Muscle layer of colon (tissue), 2 donors: Measurements from ENCODE around the gene ANKS1B.

ENCODE experiments used
- H3K27ac ChIP-seq: one replicate; pipeline ENCODE4 v1.7.0; 2013; ENCODE audit warnings: low read depth, mild to moderate bottlenecking, low read length, moderate library complexity
- H3K27me3 ChIP-seq, 2 donors: one replicate each; pipeline ENCODE4 v1.7.0; 2013; ENCODE audit warnings: low read length in 2 of 2, mild to moderate bottlenecking in 2 of 2; ENCODE audit not compliant: insufficient read depth in 2 of 2, control insufficient read depth in 1 of 2
- H3K36me3 ChIP-seq: one replicate; pipeline ENCODE4 v1.7.0; 2013; ENCODE audit warnings: mild to moderate bottlenecking, low read length; ENCODE audit not compliant: insufficient read depth
- H3K4me1 ChIP-seq: one replicate; pipeline ENCODE4 v1.7.0; 2013; ENCODE audit warnings: mild to moderate bottlenecking, low read length; ENCODE audit not compliant: insufficient read depth
- H3K4me3 ChIP-seq, 2 donors: one replicate each; pipeline ENCODE4 v1.7.0; 2013; ENCODE audit warnings: low read length in 2 of 2, low read depth in 1 of 2, mild to moderate bottlenecking in 1 of 2, moderate library complexity in 1 of 2
- H3K9ac ChIP-seq: one replicate; pipeline ENCODE4 v1.7.0; 2013; ENCODE audit warnings: low read length
- H3K9me3 ChIP-seq: one replicate; pipeline ENCODE4 v1.7.0; 2013; ENCODE audit warnings: mild to moderate bottlenecking, low read length
- donor health status: abdominal sarcoma.
- donor health status: Adenocarcinoma of cecum.

Gene ANKS1B

GRCh38 chr12:99108924-99109323 lies 875.8 kb downstream of the ANKS1B start:
- Histone ChIP-seq H3K4me3 (no peak overlapping the region), H3K4me1 (no peaks in the 10 kb centered on the region), H3K36me3 (no peaks in the 10 kb centered on the region), H3K9ac (no peak overlapping the region), H3K9me3 (no peaks in the 10 kb centered on the region), H3K27me3 (no peaks in the 10 kb centered on the region), H3K27ac (no peak overlapping the region)

GRCh38 chr12:99099786-99100185 lies 885.0 kb downstream of the ANKS1B start:
- no peak overlapping the region for H3K27ac ChIP-seq
- no peaks in the 10 kb centered on the region for H3K4me1 ChIP-seq
- no peak overlapping the region for H3K9ac ChIP-seq
- H3K36me3 ChIP-seq = no peaks in the 10 kb centered on the region
- H3K4me3 ChIP-seq = no peak overlapping the region
- H3K9me3 ChIP-seq = no peaks in the 10 kb centered on the region
- no peaks in the 10 kb centered on the region for H3K27me3 ChIP-seq

DNA sequence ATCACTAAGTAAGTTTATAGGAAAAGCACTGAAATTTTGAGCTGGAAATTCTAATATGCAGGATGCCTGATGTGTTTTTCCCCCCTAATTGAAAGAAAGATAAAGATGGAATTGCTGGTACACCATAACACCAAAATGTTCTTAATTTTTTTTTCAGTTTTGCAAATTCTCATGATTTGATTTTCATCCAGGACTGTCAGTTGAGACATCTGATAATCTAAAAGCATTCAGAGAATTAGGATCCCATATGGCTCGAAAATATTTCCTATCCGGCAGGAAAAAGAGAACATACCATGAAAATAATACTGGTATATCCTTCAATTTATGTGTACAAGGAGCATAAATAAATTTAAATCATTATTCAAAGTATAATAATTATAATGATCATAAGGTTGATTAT lies 887.6 kb downstream of the ANKS1B start:
- Histone ChIP-seq H3K9ac (no peak overlapping the region), H3K27ac (no peak overlapping the region), H3K4me3 (no peak overlapping the region), H3K4me1 (no peaks in the 10 kb centered on the region), H3K36me3 (no peaks in the 10 kb centered on the region), H3K9me3 (no peaks in the 10 kb centered on the region), H3K27me3 (no peaks in the 10 kb centered on the region)

- Histone ChIP-seq H3K27ac (no peak overlapping the region), H3K36me3 (no peaks in the 10 kb centered on the region), H3K27me3 (no peaks in the 10 kb centered on the region), H3K4me3 (no peak overlapping the region), H3K4me1 (no peaks in the 10 kb centered on the region), H3K9me3 (no peaks in the 10 kb centered on the region), H3K9ac (no peak overlapping the region)
These were observed 891.6 kb downstream of the ANKS1B start for GRCh38 chr12:99093166-99093565.

GRCh38 chr12:99092100-99092851 lies 892.5 kb downstream of the ANKS1B start:
- Histone ChIP-seq H3K9ac (no peak overlapping the region), H3K27ac (no peak overlapping the region), H3K4me3 (no peak overlapping the region), H3K9me3 (no peaks in the 10 kb centered on the region), H3K36me3 (no peaks in the 10 kb centered on the region), H3K27me3 (no peaks in the 10 kb centered on the region), H3K4me1 (no peaks in the 10 kb centered on the region)

DNA sequence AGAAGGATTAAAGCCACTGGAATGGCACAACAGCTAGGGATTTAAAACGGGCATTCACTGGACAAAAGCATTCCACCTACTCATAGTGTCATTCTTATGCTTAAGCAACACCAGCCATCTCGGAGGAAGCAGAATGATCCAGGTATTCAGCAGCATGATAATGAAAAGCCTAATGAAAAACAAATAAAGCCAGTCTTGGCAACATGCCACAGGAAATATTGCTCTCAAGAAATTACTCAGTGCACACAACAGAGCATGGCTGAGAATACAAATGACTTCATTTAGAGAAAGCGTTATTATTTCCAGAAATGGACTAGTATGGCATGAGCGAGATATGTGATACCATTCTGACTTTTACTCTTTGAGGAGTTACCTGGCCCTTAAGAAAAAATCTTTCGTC lies 897.5 kb downstream of the ANKS1B start:
- Histone ChIP-seq H3K9me3 (no peaks in the 10 kb centered on the region), H3K36me3 (no peaks in the 10 kb centered on the region), H3K27ac (no peak overlapping the region), H3K27me3 (no peaks in the 10 kb centered on the region), H3K4me3 (no peak overlapping the region), H3K9ac (no peak overlapping the region), H3K4me1 (no peaks in the 10 kb centered on the region)

GRCh38 chr12:99079811-99080210 lies 904.9 kb downstream of the ANKS1B start:
- Histone ChIP-seq H3K9ac (no peak overlapping the region), H3K27ac (no peak overlapping the region), H3K27me3 (no peaks in the 10 kb centered on the region), H3K4me3 (no peak overlapping the region), H3K4me1 (no peaks in the 10 kb centered on the region), H3K9me3 (no peaks in the 10 kb centered on the region), H3K36me3 (no peaks in the 10 kb centered on the region)

- Histone ChIP-seq H3K4me3 (no peak overlapping the region), H3K36me3 (no peaks in the 10 kb centered on the region), H3K27me3 (no peaks in the 10 kb centered on the region), H3K9ac (no peak overlapping the region), H3K4me1 (no peaks in the 10 kb centered on the region), H3K9me3 (no peaks in the 10 kb centered on the region), H3K27ac (no peak overlapping the region)
These were observed 915.6 kb downstream of the ANKS1B start for GRCh38 chr12:99068993-99069747.

DNA sequence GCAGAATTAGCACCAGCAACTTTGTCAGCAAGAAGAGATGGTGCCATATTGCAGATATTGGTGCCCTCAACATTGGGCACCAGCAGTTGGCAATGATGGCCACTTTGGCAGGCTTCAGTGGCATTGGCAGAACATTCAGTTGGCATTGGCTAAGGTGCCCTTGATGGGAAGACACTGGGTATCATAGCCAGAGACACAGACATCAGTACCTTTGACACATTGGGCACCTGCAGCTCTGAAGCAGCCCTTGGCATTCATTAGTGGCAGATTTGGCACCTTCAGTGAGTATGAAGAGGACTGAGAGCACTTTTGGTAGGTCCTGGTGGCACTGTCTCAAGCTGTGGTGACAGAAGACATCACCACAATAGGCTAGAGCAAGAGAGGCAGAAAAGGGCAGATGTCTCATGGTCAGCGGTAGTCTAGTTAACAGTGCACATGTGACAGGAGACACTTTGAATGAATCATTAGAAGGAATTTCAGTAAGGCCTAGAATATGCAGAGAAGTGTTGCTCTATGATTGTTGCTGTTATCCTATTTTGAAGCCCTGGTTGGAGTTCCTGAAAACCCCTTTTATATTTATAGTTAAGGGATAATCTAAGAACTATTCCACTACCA lies 917.5 kb downstream of the ANKS1B start:
- Histone ChIP-seq H3K9ac (no peak overlapping the region), H3K36me3 (no peaks in the 10 kb centered on the region), H3K4me1 (no peaks in the 10 kb centered on the region), H3K4me3 (no peak overlapping the region), H3K9me3 (no peaks in the 10 kb centered on the region), H3K27ac (no peak overlapping the region), H3K27me3 (no peaks in the 10 kb centered on the region)

DNA sequence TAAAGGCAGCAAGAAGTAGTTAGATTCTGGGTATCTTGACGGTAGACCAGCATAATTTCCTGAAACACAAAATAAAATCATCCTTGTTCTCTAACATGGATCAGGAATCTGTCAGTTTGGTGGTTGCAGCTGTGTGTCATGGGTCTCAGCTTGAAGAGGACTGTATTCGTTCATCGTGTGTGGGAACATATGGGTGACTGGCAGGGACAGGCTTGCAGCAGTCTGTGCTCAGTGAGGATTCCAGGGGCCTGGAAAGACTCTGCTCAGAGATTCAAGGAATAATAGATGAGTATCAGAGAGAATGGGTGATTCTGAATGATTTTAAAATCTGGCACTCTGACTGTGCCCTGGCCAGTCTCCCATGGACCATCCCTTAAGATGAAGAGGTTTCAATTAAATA lies 918.0 kb downstream of the ANKS1B start:
- Histone ChIP-seq H3K4me3 (no peak overlapping the region), H3K27ac (no peak overlapping the region), H3K27me3 (no peaks in the 10 kb centered on the region), H3K9me3 (no peaks in the 10 kb centered on the region), H3K9ac (no peak overlapping the region), H3K4me1 (no peaks in the 10 kb centered on the region), H3K36me3 (no peaks in the 10 kb centered on the region)

DNA sequence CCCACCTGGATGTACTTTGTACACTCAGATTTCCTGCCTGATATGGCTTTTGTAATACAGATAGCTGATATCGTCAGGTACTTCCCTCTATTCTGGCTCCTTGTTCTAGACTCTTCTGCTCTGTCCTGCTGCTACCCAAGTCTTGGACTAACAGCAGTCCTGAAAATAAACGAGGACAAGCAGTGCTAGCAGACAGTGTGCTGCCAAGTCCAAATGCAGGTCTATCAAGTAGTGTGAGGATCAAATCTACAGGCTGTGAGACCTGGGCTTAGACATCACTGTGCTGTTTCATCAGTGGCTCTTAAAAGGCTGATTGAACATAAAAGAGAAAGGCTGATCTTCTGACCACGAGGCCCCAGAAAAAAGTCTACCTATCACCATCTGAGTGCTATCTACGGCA lies 921.6 kb downstream of the ANKS1B start:
- Histone ChIP-seq H3K27ac (no peak overlapping the region), H3K4me1 (no peaks in the 10 kb centered on the region), H3K27me3 (no peaks in the 10 kb centered on the region), H3K4me3 (no peak overlapping the region), H3K36me3 (no peaks in the 10 kb centered on the region), H3K9ac (no peak overlapping the region), H3K9me3 (no peaks in the 10 kb centered on the region)
